OCI-LY7 (cell line): ENCODE data around the gene TSHZ2.

Experiments used
- EZH2phosphoT487 ChIP-seq: fragments of 200-600 bp; sonication (generic); IDR thresholded peaks from 2 replicates; pipeline ENCODE4 v1.6.1; 2018; ENCODE audit warnings: low read depth, borderline replicate concordance, mild to moderate bottlenecking, mixed run types, antibody characterized with exemption, low read length, moderate library complexity, mixed read lengths
- TF ChIP-seq, protein P1 (sequence below): fragments of 200-600 bp; sonication (generic); conservative IDR thresholded peaks from 2 replicates; pipeline ENCODE4 v1.5.1; 2014; ENCODE audit warnings: mild to moderate bottlenecking, antibody characterized with exemption, low read length, moderate library complexity, mixed read lengths

DNA sequence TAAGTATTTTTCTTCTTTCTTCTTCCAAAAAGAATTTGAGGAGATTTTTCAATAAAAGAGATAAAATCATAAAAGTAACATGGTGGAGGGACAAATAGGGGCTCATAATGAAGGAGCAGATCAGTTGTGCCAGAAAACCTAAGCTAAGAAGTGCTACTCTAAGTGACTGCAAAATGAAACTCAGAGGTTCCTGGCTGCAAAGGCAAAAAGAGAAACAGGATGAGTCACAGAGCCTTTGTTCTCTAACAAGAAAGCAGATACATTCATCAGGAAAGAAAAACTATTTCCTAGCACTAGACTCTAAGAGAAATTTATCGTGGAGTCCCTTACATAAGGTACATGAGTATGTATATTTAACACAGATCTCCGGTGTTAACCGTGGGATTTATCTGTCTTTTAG lies 49.8 kb downstream of the TSHZ2 start:
- TF ChIP-seq, protein P1, sequence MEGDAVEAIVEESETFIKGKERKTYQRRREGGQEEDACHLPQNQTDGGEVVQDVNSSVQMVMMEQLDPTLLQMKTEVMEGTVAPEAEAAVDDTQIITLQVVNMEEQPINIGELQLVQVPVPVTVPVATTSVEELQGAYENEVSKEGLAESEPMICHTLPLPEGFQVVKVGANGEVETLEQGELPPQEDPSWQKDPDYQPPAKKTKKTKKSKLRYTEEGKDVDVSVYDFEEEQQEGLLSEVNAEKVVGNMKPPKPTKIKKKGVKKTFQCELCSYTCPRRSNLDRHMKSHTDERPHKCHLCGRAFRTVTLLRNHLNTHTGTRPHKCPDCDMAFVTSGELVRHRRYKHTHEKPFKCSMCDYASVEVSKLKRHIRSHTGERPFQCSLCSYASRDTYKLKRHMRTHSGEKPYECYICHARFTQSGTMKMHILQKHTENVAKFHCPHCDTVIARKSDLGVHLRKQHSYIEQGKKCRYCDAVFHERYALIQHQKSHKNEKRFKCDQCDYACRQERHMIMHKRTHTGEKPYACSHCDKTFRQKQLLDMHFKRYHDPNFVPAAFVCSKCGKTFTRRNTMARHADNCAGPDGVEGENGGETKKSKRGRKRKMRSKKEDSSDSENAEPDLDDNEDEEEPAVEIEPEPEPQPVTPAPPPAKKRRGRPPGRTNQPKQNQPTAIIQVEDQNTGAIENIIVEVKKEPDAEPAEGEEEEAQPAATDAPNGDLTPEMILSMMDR = no peak
- no peak for TF ChIP-seq EZH2phosphoT487
